ENCODE data around the gene CTDSP2.

CTDSP2 gene

GRCh38 chr12:57813111-57813970 lies 33.2 kb downstream of the CTDSP2 start:
- DNase-seq, result no peak

GRCh38 chr12:57811028-57811755 lies 35.3 kb downstream of the CTDSP2 start:
- no peak for DNase-seq

GRCh38 chr12:57810450-57810849 lies 36.1 kb downstream of the CTDSP2 start:
- DNase-seq, result no peak

- DNase-seq, result no peak
These were observed 37.1 kb downstream of the CTDSP2 start for GRCh38 chr12:57809425-57809824.

- no peak for DNase-seq
These were observed 38.2 kb downstream of the CTDSP2 start for GRCh38 chr12:57808351-57808750.

- no peak for DNase-seq
These were observed 39.2 kb downstream of the CTDSP2 start for GRCh38 chr12:57807285-57807684.

- DNase-seq, result no peak
These were observed 39.9 kb downstream of the CTDSP2 start for GRCh38 chr12:57806677-57807076.

GRCh38 chr12:57803319-57803893 lies 43.1 kb downstream of the CTDSP2 start:
- DNase-seq, result no peak

- DNase-seq, result no peak
These were observed 43.9 kb downstream of the CTDSP2 start for GRCh38 chr12:57802607-57803006.

GRCh38 chr12:57800965-57801364 lies 45.6 kb downstream of the CTDSP2 start:
- DNase-seq, result no peak

- no peak for DNase-seq
These were observed 48.6 kb downstream of the CTDSP2 start for GRCh38 chr12:57797933-57798332.

- no peak for DNase-seq
These were observed 49.5 kb downstream of the CTDSP2 start for GRCh38 chr12:57796996-57797395.

- no peak for DNase-seq
These were observed 51.2 kb downstream of the CTDSP2 start for GRCh38 chr12:57795354-57795753.

GRCh38 chr12:57793920-57794319 lies 52.6 kb downstream of the CTDSP2 start:
- no peak for DNase-seq

- no peak for DNase-seq
These were observed 62.7 kb downstream of the CTDSP2 start for GRCh38 chr12:57783861-57784260.

GRCh38 chr12:57783466-57783801 lies 63.1 kb downstream of the CTDSP2 start:
- no peak for DNase-seq

GRCh38 chr12:57782608-57783465 lies 63.7 kb downstream of the CTDSP2 start, which contains the start of gene TSFM:
Gene TSFM, plus strand, starts transcription at chr12:57782787. Its CDS starts 15 bp downstream, at chr12:57782802.
- DNase-seq, result peak; percentile 95

GRCh38 chr12:57782243-57782607 lies 64.3 kb downstream of the CTDSP2 start:
- no peak for DNase-seq

- DNase-seq, result no peak
These were observed 64.7 kb downstream of the CTDSP2 start for GRCh38 chr12:57781801-57782200.

- no peak for DNase-seq
These were observed 65.3 kb downstream of the CTDSP2 start for GRCh38 chr12:57781244-57781643.

GRCh38 chr12:57780284-57780897 lies 66.1 kb downstream of the CTDSP2 start:
- DNase-seq, result no peak

GRCh38 chr12:57779736-57780135 lies 66.8 kb downstream of the CTDSP2 start:
- no peak for DNase-seq

- no peak for DNase-seq
These were observed 68.6 kb downstream of the CTDSP2 start for GRCh38 chr12:57777911-57778310.
